GM12878 (cell line): Measurements from ENCODE around the gene URI1. TPM values are rescaled to one million over a fixed set of nuclear protein-coding genes. Genes with fewer than 3 reads are reported as not detected.

Source experiments
- ATAC-seq: fragments of 200-7000 bp; cut with Tn5 transposase; 3 replicates; pipeline ENCODE4 v1.9.1; 2020; ENCODE audit warnings: mild to moderate bottlenecking, moderate library complexity
- BruUV-seq: library from RNA; stranded (reverse); fragments of 400-500 nt; replicated peaks from 2 replicates; lab custom pipeline; 2021; lab: Mats Ljungman, UMichigan
- CTCF ChIA-PET: fragments of 300-600 bp; sonication (Branson Sonifier 250); formaldehyde crosslinking; extraction: SDS; loops from one replicate; lab custom pipeline; 2021; ENCODE audit warnings: inconsistent platforms; lab: Yijun Ruan, JAX
- POLR2A ChIA-PET: fragments of 350-600 bp; formaldehyde crosslinking; extraction: SDS; loops from one replicate; lab custom pipeline; 2021; ENCODE audit warnings: inconsistent platforms; lab: Charles Lee
- RAD21 ChIA-PET: fragments of 300-600 bp; sonication (Branson Sonifier 250); formaldehyde crosslinking; loops from one replicate; lab custom pipeline; 2023; ENCODE audit warnings: antibody characterized with exemption; ENCODE audit not compliant: unreplicated experiment; lab: Charles Lee
- SMC1A ChIA-PET: fragments of 300-600 bp; sonication (Branson Sonifier 250); formaldehyde crosslinking; loops from one replicate; lab custom pipeline; 2023; ENCODE audit not compliant: unreplicated experiment, uncharacterized antibody; lab: Charles Lee
- DNase-seq: peaks from one replicate; pipeline ENCODE4 v3.0.0-alpha.2; 2011; ENCODE audit warnings: low read depth, low spot score
- FAIRE-seq: peaks from 3 replicates; lab custom pipeline; 2011; peaks lifted over from hg19 to GRCh38; lab: Jason Lieb, UNC
- H2AFZ ChIP-seq: 2 replicates; pipeline ENCODE4 v1.6.0; 2011; ENCODE audit warnings: low read depth, low read length, control low read depth; ENCODE audit not compliant: control insufficient read depth
- H3K27ac ChIP-seq: 2 replicates; pipeline ENCODE4 v1.5.1; 2011; ENCODE audit warnings: control low read depth; ENCODE audit not compliant: control insufficient read depth, insufficient read depth
- H3K27me3 ChIP-seq, 2 experiments: replicated peaks in 1 of 2; 2 replicates each; pipeline versions ENCODE4 v1.6.0 to v1.6.1; 2011; ENCODE audit warnings: low read length in 1 of 2; ENCODE audit not compliant: control insufficient read depth in 2 of 2, insufficient read depth in 2 of 2
- H3K36me3 ChIP-seq, 2 experiments: 2 replicates each; pipeline ENCODE4 v1.5.1; 2011; ENCODE audit warnings: low read length in 1 of 2; ENCODE audit not compliant: control insufficient read depth in 2 of 2, insufficient read depth in 2 of 2
- H3K4me1 ChIP-seq: 2 replicates; pipeline ENCODE4 v1.6.1; 2011; ENCODE audit warnings: mild to moderate bottlenecking, low read length, moderate library complexity, mixed read lengths; ENCODE audit not compliant: control insufficient read depth, insufficient read depth
- H3K4me2 ChIP-seq: 2 replicates; pipeline ENCODE4 v1.6.0; 2011; ENCODE audit warnings: control low read depth; ENCODE audit not compliant: control insufficient read depth, insufficient read depth
- H3K4me3 ChIP-seq: fragments of 200-600 bp; sonication (generic); 2 replicates; pipeline ENCODE4 v1.5.1; 2016
- H3K79me2 ChIP-seq: 2 replicates; pipeline ENCODE4 v1.6.0; 2011; ENCODE audit warnings: low read length; ENCODE audit not compliant: control insufficient read depth, insufficient read depth
- H3K9ac ChIP-seq: 2 replicates; pipeline ENCODE4 v1.8.0; 2011; ENCODE audit warnings: low read length, control low read depth, mixed read lengths; ENCODE audit not compliant: control insufficient read depth, insufficient read depth
- H3K9me3 ChIP-seq: replicated peaks from 3 replicates; pipeline ENCODE4 v1.5.1; 2011; ENCODE audit warnings: mild to moderate bottlenecking, low read length; ENCODE audit not compliant: control insufficient read depth, insufficient read depth
- H4K20me1 ChIP-seq: 2 replicates; pipeline ENCODE4 v1.6.0; 2011; ENCODE audit not compliant: control insufficient read depth, insufficient read depth
- CHD1 ChIP-seq: IDR thresholded peaks from 2 replicates; pipeline ENCODE4 v1.6.1; 2012; ENCODE audit warnings: low read depth, low read length, improper control_type of control experiment
- E2F8 ChIP-seq: fragments of 450-650 bp; IDR thresholded peaks from 2 replicates; pipeline ENCODE4 v1.6.1; 2018; ENCODE audit warnings: mild to moderate bottlenecking, low read depth, moderate library complexity; ENCODE audit not compliant: partially characterized antibody
- JUND ChIP-seq: IDR thresholded peaks from 2 replicates; pipeline ENCODE4 v1.6.1; 2012; ENCODE audit warnings: low read depth, mild to moderate bottlenecking, low read length, improper control_type of control experiment, moderate library complexity
- REST ChIP-seq: IDR thresholded peaks from 2 replicates; pipeline ENCODE4 v1.6.1; 2012; ENCODE audit warnings: mild to moderate bottlenecking, low read depth, low read length
- SIN3A ChIP-seq: IDR thresholded peaks from 2 replicates; pipeline ENCODE4 v1.6.1; 2012; ENCODE audit warnings: low read depth, low read length, improper control_type of control experiment
- SMARCA5 ChIP-seq: fragments of 450-650 bp; IDR thresholded peaks from 2 replicates; pipeline ENCODE4 v1.6.1; 2017; ENCODE audit warnings: mild to moderate bottlenecking
- SUZ12 ChIP-seq: fragments of 200-600 bp; sonication (generic); IDR thresholded peaks from one replicate; pipeline ENCODE4 v1.6.1; 2018; ENCODE audit warnings: antibody characterized with exemption, mild to moderate bottlenecking; ENCODE audit not compliant: unreplicated experiment
- USF1 ChIP-seq: IDR thresholded peaks from 2 replicates; pipeline ENCODE4 v1.6.1; 2011; ENCODE audit warnings: borderline replicate concordance, low read depth, mild to moderate bottlenecking, moderate library complexity, mixed read lengths, low read length; ENCODE audit not compliant: insufficient read depth; ENCODE audit errors: extremely low read length
- USF2 ChIP-seq: IDR thresholded peaks from 2 replicates; pipeline ENCODE4 v1.6.1; 2011; ENCODE audit warnings: low read depth, low read length, improper control_type of control experiment, borderline replicate concordance
- WRNIP1 ChIP-seq: IDR thresholded peaks from 2 replicates; pipeline ENCODE4 v1.6.1; 2011; ENCODE audit warnings: low read depth, low read length, improper control_type of control experiment, borderline replicate concordance
- YBX1 ChIP-seq: fragments of 450-650 bp; IDR thresholded peaks from 2 replicates; pipeline ENCODE4 v1.6.1; 2016; ENCODE audit warnings: antibody characterized with exemption
- ZBTB33 ChIP-seq: fragments of 450-650 bp; IDR thresholded peaks from 2 replicates; pipeline ENCODE4 v1.6.1; 2017; ENCODE audit warnings: mild to moderate bottlenecking
- WGBS: methylation state at CpG from one replicate; pipeline ENCODE4 v1.1.6; 2016; ENCODE audit warnings: low lambda C conversion rate; ENCODE audit not compliant: insufficient replicate concordance, insufficient coverage; ENCODE audit errors: missing lambda C conversion rate; 5-methylcytosine and 5-hydroxymethylcytosine counted together
- in situ Hi-C: fragments of 300-500 bp; cut with MboI; formaldehyde crosslinking; loops from 9 replicates; pipeline ENCODE4 v1.14.3; 2018; ENCODE audit warnings: mixed read lengths
- intact Hi-C: fragments of 100-400 bp; cut with micrococcal nuclease; formaldehyde crosslinking; loops from one replicate; pipeline ENCODE4 v1.14.2; 2022; ENCODE audit not compliant: unreplicated experiment
- polyA plus RNA-seq, 11 experiments: library from polyadenylated mRNA; depleted of rRNA in 4 of 11; unstranded in 6 of 11; stranded (reverse) in 5 of 11; fragments of >200 nt; fragmentation: Nextera tagmentation in 4 of 11; fragmentation: Illumina TruSeq in 1 of 11; extraction: Ambion mirVana in 4 of 11; extraction: Trizol in 1 of 11; gene quantifications; 1 replicate in 1 of 11; 2 replicates in 10 of 11; pipeline versions ENCODE4 v1.2.1 to v1.2.3, GENCODE V29; 2011 to 2016; ENCODE audit warnings: inconsistent platforms in 2 of 11, missing spikeins in 2 of 11, low read depth in 1 of 11
- total RNA-seq, 4 experiments: library from RNA; depleted of rRNA in 3 of 4; stranded (reverse); fragments of >200 nt in 3 of 4; fragmentation: Illumina TruSeq in 1 of 4; extraction: Trizol in 1 of 4; gene quantifications; 2 replicates each; pipeline versions ENCODE4 v1.2.1 to v1.2.3, GENCODE V29; 2013 to 2021

URI1 gene
- total and polyA plus RNA-seq, 10 of the 15 experiments (the other 5 are each of a cell fraction or from before 2014, with no cell fraction given) = 15.2 to 94.2 (median 47.9) TPM

- ChIA-PET SMC1A (no interaction called here), CTCF (no interaction called here), POLR2A (no interaction called here), RAD21 (no interaction called here)
- H3K4me1 ChIP-seq = no peaks in the 10 kb centered on the region
- H3K27ac ChIP-seq = no peak overlapping the region
- no peaks in the 10 kb centered on the region; the same call in 1 of the 2 replicates for H4K20me1 ChIP-seq
- intact Hi-C loops (no loop called here), in situ Hi-C loops (no loop called here)
- no peak overlapping the region for H3K4me3 ChIP-seq
- no peak overlapping the region for H2AFZ ChIP-seq
- ATAC-seq (no peak), DNase-seq (no peak), FAIRE-seq (no peak)
- H3K9ac ChIP-seq = no peak overlapping the region
- 76% methylated on average over 27 of the region's 27 CpGs for WGBS
- H3K27me3 ChIP-seq = no peaks in the 10 kb centered on the region; a peak in 2 of 4 replicates
- BruUV-seq = no TSS peak
- no peaks in the 10 kb centered on the region for H3K36me3 ChIP-seq
- H3K79me2 ChIP-seq = no peaks in the 10 kb centered on the region
- H3K4me2 ChIP-seq = no peak overlapping the region
- TF ChIP-seq SMARCA5 (no peak), USF2 (no peak), WRNIP1 (no peak), USF1 (no peak), SUZ12 (no peak), JUND (no peak), YBX1 (no peak), ZBTB33 (no peak), SIN3A (no peak), CHD1 (no peak), REST (no peak), E2F8 (no peak)
- no peaks in the 10 kb centered on the region; the same call in 2 of the 3 replicates for H3K9me3 ChIP-seq
Measured at GRCh38 chr19:30059741-30060457, 117.9 kb downstream of the URI1 start.
